ENCODE results near the gene HSPBP1.

Gene HSPBP1

GRCh38 chr19:55306712-55307111 lies 26.8 kb upstream of the HSPBP1 start:
- Histone ChIP-seq H3K27ac (ENCODE audit: low read depth, low read length) (no peak overlapping the region), H3K36me3 (ENCODE audit: control insufficient read depth in 5 of 5, insufficient read depth in 5 of 5, low read length in 5 of 5) (no peaks in the 10 kb centered on the region), H3K9me3 (ENCODE audit: control insufficient read depth in 5 of 5, low read length in 5 of 5) (peaks cover 0 to 4% (median 0%) of the 10 kb centered on the region in 5 donors), H3K9ac (ENCODE audit: low read length in 5 of 5) (no peak overlapping the region), H3K4me1 (ENCODE audit: control insufficient read depth in 5 of 5, insufficient read depth in 5 of 5, low read length in 5 of 5) (peaks cover under 1 to 5% (median 4%) of the 10 kb centered on the region in 5 donors), H3K4me3 (ENCODE audit: low read depth in 1 of 5, low read length in 5 of 5) (no peak overlapping the region), H3K27me3 (ENCODE audit: control insufficient read depth in 5 of 5, insufficient read depth in 4 of 5, low read length in 5 of 5) (peaks cover 0 to 3% (median 0%) of the 10 kb centered on the region in 5 donors)

DNA sequence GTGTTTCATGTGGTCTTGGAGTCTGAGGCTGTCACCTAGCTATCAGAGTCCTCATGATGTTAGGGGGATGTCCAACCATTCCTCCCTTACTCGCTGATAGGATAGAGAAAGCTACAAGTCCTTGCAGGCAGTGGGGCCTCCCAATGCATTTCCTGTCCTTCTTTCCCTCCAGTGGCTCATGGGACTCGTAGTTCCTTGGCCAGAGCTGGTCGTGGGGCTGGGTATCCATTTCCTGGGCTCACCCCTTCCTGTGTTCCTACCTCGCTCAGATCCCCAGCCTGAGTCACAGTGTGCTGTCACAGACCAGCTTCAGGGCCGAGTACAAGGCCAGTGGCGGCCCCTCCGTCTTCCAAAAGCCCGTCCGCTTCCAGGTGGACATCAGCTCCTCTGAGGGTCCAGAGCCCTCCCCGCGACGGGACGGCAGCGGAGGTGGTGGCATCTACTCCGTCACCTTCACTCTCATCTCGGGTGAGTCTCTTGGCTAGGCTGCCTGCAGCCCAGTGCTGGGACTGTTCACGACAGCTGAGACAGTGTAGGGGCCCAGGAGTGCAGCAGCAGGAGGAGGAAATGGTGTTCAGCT lies 26.2 kb upstream of the HSPBP1 start:
- Histone ChIP-seq H3K27ac (ENCODE audit: low read depth, low read length) (no peak overlapping the region), H3K27me3 (ENCODE audit: control insufficient read depth in 5 of 5, insufficient read depth in 4 of 5, low read length in 5 of 5) (peaks cover 0 to 3% (median 0%) of the 10 kb centered on the region in 5 donors), H3K36me3 (ENCODE audit: control insufficient read depth in 5 of 5, insufficient read depth in 5 of 5, low read length in 5 of 5) (no peaks in the 10 kb centered on the region), H3K4me1 (ENCODE audit: control insufficient read depth in 5 of 5, insufficient read depth in 5 of 5, low read length in 5 of 5) (peaks cover 2 to 11% (median 9%) of the 10 kb centered on the region in 5 donors), H3K9me3 (ENCODE audit: control insufficient read depth in 5 of 5, low read length in 5 of 5) (peaks cover 0 to 4% (median 0%) of the 10 kb centered on the region in 5 donors), H3K9ac (ENCODE audit: low read length in 5 of 5) (no peak overlapping the region), H3K4me3 (ENCODE audit: low read depth in 1 of 5, low read length in 5 of 5) (no peak overlapping the region)

DNA sequence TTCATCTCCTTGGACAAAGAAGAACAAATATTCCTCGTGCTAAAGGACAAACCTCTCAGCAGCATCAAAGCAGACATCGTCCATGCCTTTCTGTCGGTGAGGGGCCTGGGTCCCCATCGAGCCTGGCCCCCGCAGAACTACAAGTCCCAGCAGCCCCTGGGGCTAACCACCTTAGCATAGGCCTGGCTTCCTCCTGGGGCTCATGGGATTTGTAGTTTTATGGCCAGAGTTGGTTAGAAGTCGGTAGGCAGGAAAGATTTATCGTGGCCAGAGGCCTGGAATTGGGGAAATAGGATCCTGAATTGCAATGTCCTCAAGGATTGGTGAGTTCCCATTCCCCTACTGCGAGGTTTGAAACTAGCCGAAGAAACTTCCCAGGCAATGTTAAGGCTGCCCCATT lies 25.6 kb upstream of the HSPBP1 start:
- H3K4me1 ChIP-seq (ENCODE audit: control insufficient read depth in 5 of 5, insufficient read depth in 5 of 5, low read length in 5 of 5), result peaks cover 2 to 11% (median 9%) of the 10 kb centered on the region in 5 donors
- H3K9ac ChIP-seq (ENCODE audit: low read length in 5 of 5), result no peak overlapping the region
- H3K36me3 ChIP-seq (ENCODE audit: control insufficient read depth in 5 of 5, insufficient read depth in 5 of 5, low read length in 5 of 5), result no peaks in the 10 kb centered on the region
- no peak overlapping the region for H3K4me3 ChIP-seq (ENCODE audit: low read depth in 1 of 5, low read length in 5 of 5)
- peaks cover 0 to 4% (median 0%) of the 10 kb centered on the region in 5 donors for H3K9me3 ChIP-seq (ENCODE audit: control insufficient read depth in 5 of 5, low read length in 5 of 5)
- H3K27me3 ChIP-seq (ENCODE audit: control insufficient read depth in 5 of 5, insufficient read depth in 4 of 5, low read length in 5 of 5), result peaks cover 0 to 3% (median 0%) of the 10 kb centered on the region in 5 donors
- no peak overlapping the region for H3K27ac ChIP-seq (ENCODE audit: low read depth, low read length)

- Histone ChIP-seq H3K27me3 (ENCODE audit: control insufficient read depth in 5 of 5, insufficient read depth in 4 of 5, low read length in 5 of 5) (peaks cover 0 to 3% (median 0%) of the 10 kb centered on the region in 5 donors), H3K36me3 (ENCODE audit: control insufficient read depth in 5 of 5, insufficient read depth in 5 of 5, low read length in 5 of 5) (no peaks in the 10 kb centered on the region), H3K9me3 (ENCODE audit: control insufficient read depth in 5 of 5, low read length in 5 of 5) (peaks cover 0 to 4% (median 0%) of the 10 kb centered on the region in 5 donors), H3K4me3 (ENCODE audit: low read depth in 1 of 5, low read length in 5 of 5) (no peak overlapping the region), H3K4me1 (ENCODE audit: control insufficient read depth in 5 of 5, insufficient read depth in 5 of 5, low read length in 5 of 5) (peaks cover 2 to 11% (median 9%) of the 10 kb centered on the region in 5 donors), H3K9ac (ENCODE audit: low read length in 5 of 5) (no peak overlapping the region), H3K27ac (ENCODE audit: low read depth, low read length) (no peak overlapping the region)
These were observed 25.1 kb upstream of the HSPBP1 start for GRCh38 chr19:55304980-55305379.

DNA sequence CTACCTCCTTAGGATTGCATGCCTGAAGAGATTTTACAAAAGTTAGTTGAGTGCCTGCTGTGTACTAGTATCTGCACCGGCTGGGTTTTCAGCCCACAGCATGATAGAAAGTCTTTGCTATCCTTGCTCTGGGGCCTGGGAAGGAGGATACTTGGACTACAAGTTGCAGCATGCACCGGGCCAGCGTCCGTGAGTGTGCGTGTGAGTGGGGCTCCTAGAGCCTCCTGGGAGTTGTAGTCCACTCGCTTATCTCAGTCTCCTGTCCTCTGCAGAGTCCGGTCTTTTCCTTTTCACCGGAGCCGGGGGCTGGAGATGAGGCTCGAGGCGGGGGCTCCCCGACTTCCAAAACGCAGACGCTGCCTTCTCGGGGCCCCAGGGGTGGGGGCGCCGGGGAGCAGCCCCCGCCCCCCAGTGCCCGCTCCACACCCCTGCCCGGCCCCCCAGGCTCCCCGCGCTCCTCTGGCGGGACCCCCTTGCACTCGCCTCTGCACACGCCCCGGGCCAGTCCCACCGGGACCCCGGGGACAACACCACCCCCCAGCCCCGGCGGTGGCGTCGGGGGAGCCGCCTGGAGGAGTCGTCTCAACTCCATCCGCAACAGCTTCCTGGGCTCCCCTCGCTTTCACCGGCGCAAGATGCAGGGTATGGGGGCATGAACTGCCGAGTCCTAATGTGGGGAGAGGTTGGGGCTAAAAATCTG lies 24.5 kb upstream of the HSPBP1 start:
- H3K27ac ChIP-seq (ENCODE audit: low read depth, low read length), result no peak overlapping the region
- H3K9ac ChIP-seq (ENCODE audit: low read length in 5 of 5), result no peak overlapping the region
- H3K4me3 ChIP-seq (ENCODE audit: low read depth in 1 of 5, low read length in 5 of 5), result no peak overlapping the region
- H3K27me3 ChIP-seq (ENCODE audit: control insufficient read depth in 5 of 5, insufficient read depth in 4 of 5, low read length in 5 of 5), result peaks cover 0 to 6% (median 0%) of the 10 kb centered on the region in 5 donors
- peaks cover 2 to 11% (median 9%) of the 10 kb centered on the region in 5 donors for H3K4me1 ChIP-seq (ENCODE audit: control insufficient read depth in 5 of 5, insufficient read depth in 5 of 5, low read length in 5 of 5)
- H3K36me3 ChIP-seq (ENCODE audit: control insufficient read depth in 5 of 5, insufficient read depth in 5 of 5, low read length in 5 of 5), result no peaks in the 10 kb centered on the region
- H3K9me3 ChIP-seq (ENCODE audit: control insufficient read depth in 5 of 5, low read length in 5 of 5), result peaks cover 0 to 3% (median 0%) of the 10 kb centered on the region in 5 donors

GRCh38 chr19:55303477-55303876 lies 23.6 kb upstream of the HSPBP1 start:
- Histone ChIP-seq H3K4me1 (ENCODE audit: control insufficient read depth in 5 of 5, insufficient read depth in 5 of 5, low read length in 5 of 5) (peaks cover 0 to 11% (median 9%) of the 10 kb centered on the region in 5 donors), H3K4me3 (ENCODE audit: low read depth in 1 of 5, low read length in 5 of 5) (no peak overlapping the region), H3K27me3 (ENCODE audit: control insufficient read depth in 5 of 5, insufficient read depth in 4 of 5, low read length in 5 of 5) (peaks cover 0 to 6% (median 0%) of the 10 kb centered on the region in 5 donors), H3K27ac (ENCODE audit: low read depth, low read length) (no peak overlapping the region), H3K9me3 (ENCODE audit: control insufficient read depth in 5 of 5, low read length in 5 of 5) (no peaks in the 10 kb centered on the region), H3K36me3 (ENCODE audit: control insufficient read depth in 5 of 5, insufficient read depth in 5 of 5, low read length in 5 of 5) (no peaks in the 10 kb centered on the region), H3K9ac (ENCODE audit: low read length in 5 of 5) (no peak overlapping the region)

GRCh38 chr19:55302318-55302703 lies 22.4 kb upstream of the HSPBP1 start:
- Histone ChIP-seq H3K9me3 (ENCODE audit: control insufficient read depth in 5 of 5, low read length in 5 of 5) (no peaks in the 10 kb centered on the region), H3K27ac (ENCODE audit: low read depth, low read length) (no peak overlapping the region), H3K4me1 (ENCODE audit: control insufficient read depth in 5 of 5, insufficient read depth in 5 of 5, low read length in 5 of 5) (peaks cover 0 to 11% (median 9%) of the 10 kb centered on the region in 5 donors), H3K4me3 (ENCODE audit: low read depth in 1 of 5, low read length in 5 of 5) (peak overlapping the region in 3 of 5 donors; percentile 47 to 53 (median 48)), H3K36me3 (ENCODE audit: control insufficient read depth in 5 of 5, insufficient read depth in 5 of 5, low read length in 5 of 5) (no peaks in the 10 kb centered on the region), H3K27me3 (ENCODE audit: control insufficient read depth in 5 of 5, insufficient read depth in 4 of 5, low read length in 5 of 5) (peaks cover 0 to 6% (median 0%) of the 10 kb centered on the region in 5 donors), H3K9ac (ENCODE audit: low read length in 5 of 5) (no peak overlapping the region)

DNA sequence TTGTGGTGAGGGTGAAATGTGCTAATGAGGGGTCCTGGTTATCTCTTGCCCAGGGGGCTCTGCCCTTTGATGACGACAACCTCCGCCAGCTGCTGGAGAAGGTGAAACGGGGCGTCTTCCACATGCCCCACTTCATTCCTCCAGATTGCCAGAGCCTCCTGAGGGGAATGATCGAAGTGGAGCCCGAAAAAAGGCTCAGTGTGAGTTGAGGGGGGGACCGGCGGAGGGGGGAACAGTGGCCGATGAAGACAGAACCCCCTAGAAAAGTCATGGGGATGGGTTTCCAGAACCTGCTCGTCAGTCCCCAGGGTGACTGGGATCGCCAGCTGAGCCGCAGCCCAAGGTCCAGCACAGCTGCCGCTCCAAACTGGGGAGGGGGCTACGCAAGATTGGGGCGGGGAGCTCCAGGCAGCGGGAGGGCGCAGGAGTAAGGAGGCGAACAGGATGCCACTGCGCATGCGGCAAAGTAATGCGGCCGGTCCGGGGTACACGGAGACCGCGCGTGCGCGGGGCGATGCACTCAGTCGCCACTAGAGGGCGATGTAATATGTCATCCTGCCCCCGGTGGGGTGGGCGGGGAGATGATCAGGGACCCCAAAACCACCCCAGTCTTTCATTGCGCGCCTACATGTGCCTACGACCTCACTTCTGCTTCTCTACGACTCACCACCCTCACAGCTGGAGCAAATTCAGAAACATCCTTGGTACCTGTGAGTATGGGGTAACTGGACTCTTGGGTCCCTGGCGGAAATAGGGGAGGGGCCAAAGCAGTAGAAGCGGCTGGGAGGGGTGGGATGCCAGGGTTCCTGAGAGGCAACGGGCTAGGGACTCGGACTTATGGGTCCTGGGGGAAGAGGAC lies 21.8 kb upstream of the HSPBP1 start:
- Histone ChIP-seq H3K4me1 (ENCODE audit: control insufficient read depth in 5 of 5, insufficient read depth in 5 of 5, low read length in 5 of 5) (peaks cover 0 to 11% (median 9%) of the 10 kb centered on the region in 5 donors), H3K4me3 (ENCODE audit: low read depth in 1 of 5, low read length in 5 of 5) (peak overlapping the region; percentile 47 to 61 (median 53)), H3K9ac (ENCODE audit: low read length in 5 of 5) (peak overlapping the region in 2 of 5 donors; percentile 39 to 63), H3K9me3 (ENCODE audit: control insufficient read depth in 5 of 5, low read length in 5 of 5) (no peaks in the 10 kb centered on the region), H3K36me3 (ENCODE audit: control insufficient read depth in 5 of 5, insufficient read depth in 5 of 5, low read length in 5 of 5) (no peaks in the 10 kb centered on the region), H3K27me3 (ENCODE audit: control insufficient read depth in 5 of 5, insufficient read depth in 4 of 5, low read length in 5 of 5) (peaks cover 0 to 6% (median 0%) of the 10 kb centered on the region in 5 donors), H3K27ac (ENCODE audit: low read depth, low read length) (no peak overlapping the region)

GRCh38 chr19:55300886-55301458 lies 21.1 kb upstream of the HSPBP1 start:
- Histone ChIP-seq H3K9ac (ENCODE audit: low read length in 5 of 5) (no peak overlapping the region), H3K27me3 (ENCODE audit: control insufficient read depth in 5 of 5, insufficient read depth in 4 of 5, low read length in 5 of 5) (peaks cover 0 to 6% (median 0%) of the 10 kb centered on the region in 5 donors), H3K36me3 (ENCODE audit: control insufficient read depth in 5 of 5, insufficient read depth in 5 of 5, low read length in 5 of 5) (no peaks in the 10 kb centered on the region), H3K27ac (ENCODE audit: low read depth, low read length) (no peak overlapping the region), H3K4me1 (ENCODE audit: control insufficient read depth in 5 of 5, insufficient read depth in 5 of 5, low read length in 5 of 5) (peaks cover 0 to 11% (median 9%) of the 10 kb centered on the region in 5 donors), H3K4me3 (ENCODE audit: low read depth in 1 of 5, low read length in 5 of 5) (peak overlapping the region in 1 of 5 donors; percentile 50), H3K9me3 (ENCODE audit: control insufficient read depth in 5 of 5, low read length in 5 of 5) (no peaks in the 10 kb centered on the region)
